PC-3 (cell line): Measurements from ENCODE around the gene BRPF1. TPM values are rescaled to one million over a fixed set of nuclear protein-coding genes. Genes with fewer than 3 reads are reported as not detected.

ENCODE experiments used
- ATAC-seq: fragments of 200-7000 bp; cut with Tn5 transposase; 2 replicates; pipeline ENCODE4 v1.9.1; 2020; ENCODE audit warnings: mild to moderate bottlenecking, moderate library complexity
- BruUV-seq: library from RNA; stranded (reverse); fragments of 400-500 nt; replicated peaks from 2 replicates; lab custom pipeline; 2021; lab: Mats Ljungman, UMichigan
- CTCF ChIA-PET: fragments of 300-600 bp; sonication (Branson Sonifier 250); formaldehyde crosslinking; loops from one replicate; lab custom pipeline; 2022; ENCODE audit warnings: antibody characterized with exemption; lab: Charles Lee
- POLR2A ChIA-PET: fragments of 300-600 bp; sonication (Branson Sonifier 250); formaldehyde crosslinking; loops from one replicate; lab custom pipeline; 2022; ENCODE audit warnings: antibody characterized with exemption; ENCODE audit not compliant: unreplicated experiment; lab: Charles Lee
- DNase-seq: peaks from one replicate; pipeline ENCODE4 v3.0.0-alpha.2; 2015
- H2AFZ ChIP-seq: fragments of 300-600 bp; sonication (generic); 2 replicates; pipeline ENCODE4 v1.6.0; 2016; ENCODE audit warnings: antibody characterized with exemption, low read length
- H3F3A ChIP-seq: fragments of 300-600 bp; sonication (generic); one replicate; pipeline ENCODE4 v1.6.0; 2017; ENCODE audit warnings: antibody characterized with exemption, low read length, control low read depth, mild to moderate bottlenecking; ENCODE audit not compliant: unreplicated experiment
- H3K27ac ChIP-seq: fragments of 300-600 bp; sonication (generic); 2 replicates; pipeline ENCODE4 v1.5.1; 2016; ENCODE audit warnings: mild to moderate bottlenecking, low read length
- H3K27me3 ChIP-seq: fragments of 300-600 bp; sonication (generic); 2 replicates; pipeline ENCODE4 v1.6.1; 2016; ENCODE audit warnings: low read length, mixed read lengths
- H3K36me3 ChIP-seq: fragments of 300-600 bp; sonication (generic); 2 replicates; pipeline ENCODE4 v1.6.1; 2016; ENCODE audit warnings: low read depth, mixed run types, low read length, mixed read lengths
- H3K4me1 ChIP-seq: fragments of 300-600 bp; sonication (generic); 2 replicates; pipeline ENCODE4 v1.5.1; 2016; ENCODE audit warnings: low read length; ENCODE audit not compliant: insufficient read depth
- H3K4me2 ChIP-seq: fragments of 300-600 bp; sonication (generic); 2 replicates; pipeline ENCODE4 v1.6.0; 2016; ENCODE audit warnings: low read length
- H3K4me3 ChIP-seq: fragments of 300-600 bp; sonication (generic); 2 replicates; pipeline ENCODE4 v1.5.1; 2016; ENCODE audit warnings: mild to moderate bottlenecking, low read length, mixed read lengths
- H3K79me2 ChIP-seq: fragments of 300-600 bp; sonication (generic); 2 replicates; pipeline ENCODE4 v1.6.1; 2017; ENCODE audit warnings: low read length, mixed read lengths
- H3K9ac ChIP-seq: fragments of 300-600 bp; sonication (generic); 2 replicates; pipeline ENCODE4 v1.6.0; 2016; ENCODE audit warnings: mild to moderate bottlenecking, low read length
- H3K9me2 ChIP-seq: fragments of 300-600 bp; sonication (generic); replicated peaks from 2 replicates; pipeline ENCODE4 v1.6.1; 2016; ENCODE audit warnings: mixed run types, low read length, mixed read lengths
- H3K9me3 ChIP-seq: fragments of 300-600 bp; sonication (generic); 2 replicates; pipeline ENCODE4 v1.6.1; 2016; ENCODE audit warnings: low read length, mixed read lengths
- H4K20me1 ChIP-seq: fragments of 300-600 bp; sonication (generic); 2 replicates; pipeline ENCODE4 v1.6.1; 2016; ENCODE audit warnings: low read length, mixed read lengths
- CTCF ChIP-seq: fragments of 300-600 bp; sonication (generic); conservative IDR thresholded peaks from 2 replicates; pipeline ENCODE4 v1.5.1; 2017; ENCODE audit warnings: antibody characterized with exemption, low read depth, mild to moderate bottlenecking, low read length
- EZH2 ChIP-seq: fragments of 300-600 bp; sonication (generic); IDR thresholded peaks from one replicate; pipeline ENCODE4 v1.6.1; 2017; ENCODE audit warnings: antibody characterized with exemption, mild to moderate bottlenecking, low read length; ENCODE audit not compliant: unreplicated experiment
- EZH2phosphoT487 ChIP-seq: fragments of 300-600 bp; sonication (generic); IDR thresholded peaks from 2 replicates; pipeline ENCODE4 v1.6.1; 2018; ENCODE audit warnings: mild to moderate bottlenecking, antibody characterized with exemption, low read length, borderline replicate concordance
- intact Hi-C: fragments of 100-400 bp; cut with micrococcal nuclease; formaldehyde crosslinking; loops from 2 replicates; pipeline ENCODE4 v1.9.0; 2023
- total RNA-seq: library from RNA; depleted of rRNA; stranded (reverse); fragments of >200 nt; gene quantifications from 2 replicates; pipeline ENCODE4 v1.2.3, GENCODE V29; 2014

The BRPF1 gene
- total RNA-seq, 1 experiment from 2014 or later, result 27.0 TPM

- H3K9me3 ChIP-seq, result no peaks in the 10 kb centered on the region
- H3K36me3 ChIP-seq, result peaks cover 12% of the 10 kb centered on the region; the same call in 1 of the 2 replicates
- intact Hi-C loops, result no loop called here
- POLR2A ChIA-PET, result no interaction called here
- no peaks in the 10 kb centered on the region for H3K9me2 ChIP-seq
- no peaks in the 10 kb centered on the region for H3F3A ChIP-seq
- H2AFZ ChIP-seq, result no peak overlapping the region
- H4K20me1 ChIP-seq, result no peaks in the 10 kb centered on the region
- H3K27ac ChIP-seq, result no peak overlapping the region
- no TSS peak for BruUV-seq
- no peak overlapping the region for H3K4me3 ChIP-seq
- no peak overlapping the region for H3K4me2 ChIP-seq
- DNase-seq, result no peak
- TF ChIP-seq EZH2, result no peak
- TF ChIP-seq EZH2phosphoT487, result no peak
- TF ChIP-seq CTCF, result no peak
- ATAC-seq, result no peak
- H3K79me2 ChIP-seq, result no peaks in the 10 kb centered on the region
- H3K4me1 ChIP-seq, result no peaks in the 10 kb centered on the region
- CTCF ChIA-PET, result no interaction called here
- no peak overlapping the region for H3K9ac ChIP-seq
- no peaks in the 10 kb centered on the region for H3K27me3 ChIP-seq
Measured at GRCh38 chr3:9696480-9697220, 34.9 kb upstream of the BRPF1 start.

- H3K36me3 ChIP-seq, result peaks cover 6% of the 10 kb centered on the region; the same call in 1 of the 2 replicates
- H3K27me3 ChIP-seq, result no peaks in the 10 kb centered on the region
Measured at GRCh38 chr3:9697892-9698291, 33.6 kb upstream of the BRPF1 start.

More at GRCh38 chr3:9697892-9698291, 33.6 kb upstream of the BRPF1 start:
- Histone ChIP-seq H4K20me1 (no peaks in the 10 kb centered on the region), H3K9ac (no peak overlapping the region), H2AFZ (no peak overlapping the region), H3K4me2 (no peak overlapping the region), H3K4me3 (no peak overlapping the region), H3K9me3 (no peaks in the 10 kb centered on the region), H3K27ac (no peak overlapping the region), H3K79me2 (no peaks in the 10 kb centered on the region), H3F3A (no peaks in the 10 kb centered on the region), H3K4me1 (no peaks in the 10 kb centered on the region), H3K9me2 (no peaks in the 10 kb centered on the region)
- no peak for ATAC-seq
- BruUV-seq, result no TSS peak
- DNase-seq, result no peak
- ChIA-PET POLR2A (interaction anchor here (0.6 kb wide), 1 partner anchor 514 kb away, joined by 4 read pairs; no protein-coding TSS in a partner anchor), CTCF (no interaction called here)
- intact Hi-C loops, result no loop called here
- TF ChIP-seq CTCF (no peak), EZH2phosphoT487 (no peak), EZH2 (no peak)
